ENCODE results near the gene ANKRD39. TPM values are rescaled to one million over a fixed set of nuclear protein-coding genes. Genes with fewer than 3 reads are reported as not detected.
A peak's percentile ranks its signal among the peaks of the same experiment; 100 is the strongest.

The ANKRD39 gene
- total and polyA plus RNA-seq, 4 donors = 4.7 to 22.7 (median 10.7) TPM

GRCh38 chr2:96874198-96874831 lies 16.5 kb upstream of the ANKRD39 start:
- peaks cover 0 to 10% (median 4%) of the 10 kb centered on the region in 4 donors for H3K4me1 ChIP-seq (ENCODE audit: control insufficient read depth in 4 of 4, insufficient read depth in 4 of 4, low read length in 3 of 4)
- no peaks in the 10 kb centered on the region for H3K36me3 ChIP-seq (ENCODE audit: control insufficient read depth in 4 of 4, insufficient read depth in 3 of 4, low read depth in 1 of 4, low read length in 3 of 4)
- TF ChIP-seq EGR1 (IDR thresholded peaks at IDR 0.05; ENCODE audit: low read depth in 2 of 2) (no peak), RAD21 (IDR thresholded peaks at IDR 0.05) (no peak)
- no peak for DNase-seq (ENCODE audit: low spot score)
- 41% methylated on average over 18 of the region's 18 CpGs for WGBS
- H3K9me3 ChIP-seq (ENCODE audit: control insufficient read depth in 4 of 4, low read length in 3 of 4) = no peaks in the 10 kb centered on the region
- H3K4me3 ChIP-seq (ENCODE audit: low read depth in 1 of 3, low read length in 3 of 3) = no peak overlapping the region
- H3K27me3 ChIP-seq (ENCODE audit: control insufficient read depth in 4 of 4, insufficient read depth in 4 of 4, low read length in 3 of 4) = no peaks in the 10 kb centered on the region
- no peak overlapping the region for H3K9ac ChIP-seq (ENCODE audit: low read depth in 1 of 2, low read length in 2 of 2)
- H3K27ac ChIP-seq (ENCODE audit: low read depth in 1 of 2, low read length in 2 of 2) = peak overlapping the region in 1 of 2 donors; percentile 38

GRCh38 chr2:96873651-96874096 lies 15.9 kb upstream of the ANKRD39 start:
- TF ChIP-seq GABPA (IDR thresholded peaks at IDR 0.05 in 1 of 2, conservative IDR thresholded peaks at IDR 0.05 in 1 of 2) = no peak
- peak; percentile 39 for TF ChIP-seq SP1 (IDR thresholded peaks at IDR 0.05)
- no peak for TF ChIP-seq HNF4A (conservative IDR thresholded peaks at IDR 0.05)
- TF ChIP-seq CTCF (IDR thresholded peaks at IDR 0.05; ENCODE audit: low read depth, low read length, missing input control) = no peak
- peak; percentile 86 for TF ChIP-seq NR2F2 (IDR thresholded peaks at IDR 0.05)
- TF ChIP-seq FOXA1 (IDR thresholded peaks at IDR 0.05) = no peak
- Histone ChIP-seq H3K9ac (ENCODE audit: low read depth in 1 of 2, low read length in 2 of 2) (no peak overlapping the region), H3K4me1 (ENCODE audit: control insufficient read depth in 4 of 4, insufficient read depth in 4 of 4, low read length in 3 of 4) (peaks cover 0 to 10% (median 4%) of the 10 kb centered on the region in 4 donors), H3K9me3 (ENCODE audit: control insufficient read depth in 4 of 4, low read length in 3 of 4) (no peaks in the 10 kb centered on the region), H3K36me3 (ENCODE audit: control insufficient read depth in 4 of 4, insufficient read depth in 3 of 4, low read depth in 1 of 4, low read length in 3 of 4) (no peaks in the 10 kb centered on the region), H3K27me3 (ENCODE audit: control insufficient read depth in 4 of 4, insufficient read depth in 4 of 4, low read length in 3 of 4) (no peaks in the 10 kb centered on the region), H3K27ac (ENCODE audit: low read depth in 1 of 2, low read length in 2 of 2) (peak overlapping the region; percentile 29 to 43), H3K4me3 (ENCODE audit: low read depth in 1 of 3, low read length in 3 of 3) (no peak overlapping the region)
- 58% methylated on average over 8 of the region's 8 CpGs for WGBS
- no peak for DNase-seq (ENCODE audit: low spot score)

- DNase-seq (ENCODE audit: low spot score) = no peak
- Histone ChIP-seq H3K27ac (ENCODE audit: low read depth in 1 of 2, low read length in 2 of 2) (no peak overlapping the region), H3K36me3 (ENCODE audit: control insufficient read depth in 4 of 4, insufficient read depth in 3 of 4, low read depth in 1 of 4, low read length in 3 of 4) (no peaks in the 10 kb centered on the region), H3K9me3 (ENCODE audit: control insufficient read depth in 4 of 4, low read length in 3 of 4) (no peaks in the 10 kb centered on the region), H3K4me3 (ENCODE audit: low read depth in 1 of 3, low read length in 3 of 3) (no peak overlapping the region), H3K4me1 (ENCODE audit: control insufficient read depth in 4 of 4, insufficient read depth in 4 of 4, low read length in 3 of 4) (peaks cover 0 to 12% (median 6%) of the 10 kb centered on the region in 4 donors), H3K9ac (ENCODE audit: low read depth in 1 of 2, low read length in 2 of 2) (no peak overlapping the region), H3K27me3 (ENCODE audit: control insufficient read depth in 4 of 4, insufficient read depth in 4 of 4, low read length in 3 of 4) (no peaks in the 10 kb centered on the region)
- TF ChIP-seq EGR1 (IDR thresholded peaks at IDR 0.05; ENCODE audit: low read depth in 2 of 2) = no peak
- 72% methylated on average over 14 of the region's 14 CpGs for WGBS
Measured at GRCh38 chr2:96872591-96873349, 15.0 kb upstream of the ANKRD39 start.

- Histone ChIP-seq H3K9me3 (ENCODE audit: control insufficient read depth in 4 of 4, low read length in 3 of 4) (no peaks in the 10 kb centered on the region), H3K4me3 (ENCODE audit: low read depth in 1 of 3, low read length in 3 of 3) (peak overlapping the region in 2 of 3 donors; percentile 22 to 94), H3K27ac (ENCODE audit: low read depth in 1 of 2, low read length in 2 of 2) (peak overlapping the region; percentile 88 to 91), H3K27me3 (ENCODE audit: control insufficient read depth in 4 of 4, insufficient read depth in 4 of 4, low read length in 3 of 4) (no peaks in the 10 kb centered on the region), H3K4me1 (ENCODE audit: control insufficient read depth in 4 of 4, insufficient read depth in 4 of 4, low read length in 3 of 4) (peaks cover 9 to 33% (median 24%) of the 10 kb centered on the region in 4 donors), H3K36me3 (ENCODE audit: control insufficient read depth in 4 of 4, insufficient read depth in 3 of 4, low read depth in 1 of 4, low read length in 3 of 4) (peaks cover 0 to 3% (median under 1%) of the 10 kb centered on the region in 4 donors), H3K9ac (ENCODE audit: low read depth in 1 of 2, low read length in 2 of 2) (peak overlapping the region in 1 of 2 donors; percentile 28)
- WGBS = 47% methylated on average over 13 of the region's 13 CpGs
- DNase-seq (ENCODE audit: low spot score) = no peak
- TF ChIP-seq CTCF (IDR thresholded peaks at IDR 0.05; ENCODE audit: low read depth, low read length, missing input control) (no peak), SP1 (IDR thresholded peaks at IDR 0.05) (no peak), GABPA (IDR thresholded peaks at IDR 0.05 in 1 of 2, conservative IDR thresholded peaks at IDR 0.05 in 1 of 2) (no peak), RXRA (IDR thresholded peaks at IDR 0.05) (no peak), NR2F2 (IDR thresholded peaks at IDR 0.05) (no peak), JUND (IDR thresholded peaks at IDR 0.05) (no peak), ATF3 (IDR thresholded peaks at IDR 0.05) (no peak), EGR1 (IDR thresholded peaks at IDR 0.05; ENCODE audit: low read depth in 2 of 2) (no peak), FOXA1 (IDR thresholded peaks at IDR 0.05) (no peak), HNF4A (conservative IDR thresholded peaks at IDR 0.05) (no peak), ZBTB33 (IDR thresholded peaks at IDR 0.05) (no peak), HNF4G (IDR thresholded peaks at IDR 0.05) (no peak)
Measured at GRCh38 chr2:96870626-96871255, 12.9 kb upstream of the ANKRD39 start.
